CD14-positive monocyte (primary cell): ENCODE measurements around the gene MCF2L2. TPM values are rescaled to one million over a fixed set of nuclear protein-coding genes. Genes with fewer than 3 reads are reported as not detected.
"Not testable (repeated sequence)": the region's sequence is repeated elsewhere in the genome, so short reads cannot be mapped to it uniquely, and the experiment has no call there.

Source experiments
- DNase-seq, 3 donors: peaks; one replicate each; pipeline ENCODE4 v3.0.0-alpha.2; 2011 to 2022
- H2AFZ ChIP-seq: 2 replicates; pipeline ENCODE4 v1.6.0; 2012; ENCODE audit warnings: mild to moderate bottlenecking, low read depth, low read length, inconsistent platforms; ENCODE audit not compliant: insufficient read depth, poor library complexity, severe bottlenecking
- H3K27ac ChIP-seq, 2 donors: 1 replicate in 1 of 2; 2 replicates in 1 of 2; pipeline ENCODE4 v1.5.1; 2012 to 2013; ENCODE audit warnings: low read length in 2 of 2, control low read depth in 1 of 2, inconsistent platforms in 1 of 2, low read depth in 1 of 2, mild to moderate bottlenecking in 1 of 2
- H3K27me3 ChIP-seq, 2 donors: one replicate each; pipeline versions ENCODE4 v1.6.0 to v1.6.1; 2011 to 2013; ENCODE audit warnings: low read length in 2 of 2; ENCODE audit not compliant: control insufficient read depth in 2 of 2, insufficient read depth in 2 of 2
- H3K36me3 ChIP-seq, 2 donors: replicated peaks in 1 of 2; 1 replicate in 1 of 2; 2 replicates in 1 of 2; pipeline versions ENCODE4 v1.5.1 to v1.6.1; 2012 to 2013; ENCODE audit warnings: low read length in 2 of 2, control low read depth in 1 of 2, inconsistent platforms in 1 of 2, mild to moderate bottlenecking in 1 of 2; ENCODE audit not compliant: insufficient read depth in 2 of 2, control insufficient read depth in 1 of 2
- H3K4me1 ChIP-seq, 2 donors: 1 replicate in 1 of 2; 2 replicates in 1 of 2; pipeline versions ENCODE4 v1.5.1 to v1.6.1; 2012 to 2013; ENCODE audit warnings: low read length in 2 of 2, control low read depth in 1 of 2, inconsistent platforms in 1 of 2, mild to moderate bottlenecking in 1 of 2, moderate library complexity in 1 of 2; ENCODE audit not compliant: insufficient read depth in 2 of 2, control insufficient read depth in 1 of 2
- H3K4me2 ChIP-seq: replicated peaks from 2 replicates; pipeline ENCODE3; 2012; ENCODE audit warnings: low read length, moderate library complexity, mild to moderate bottlenecking; ENCODE audit not compliant: poor library complexity, severe bottlenecking; ENCODE audit errors: extremely low read depth
- H3K4me3 ChIP-seq, 3 experiments: fragments of 200-600 bp in 1 of 3; sonication (generic) in 1 of 3; replicated peaks in 1 of 3; 1 replicate in 2 of 3; 2 replicates in 1 of 3; pipeline ENCODE4 v1.5.1; 2011 to 2013; ENCODE audit warnings: low read length in 3 of 3, mild to moderate bottlenecking in 3 of 3, control low read depth in 2 of 3, low read depth in 2 of 3, inconsistent platforms in 1 of 3, moderate library complexity in 1 of 3
- H3K79me2 ChIP-seq: 2 replicates; pipeline ENCODE4 v1.6.0; 2012; ENCODE audit warnings: mild to moderate bottlenecking, control low read depth, inconsistent platforms, low read length, moderate library complexity; ENCODE audit not compliant: insufficient read depth
- H3K9ac ChIP-seq: 2 replicates; pipeline ENCODE4 v1.6.0; 2017; ENCODE audit warnings: low read length, mild to moderate bottlenecking; ENCODE audit not compliant: insufficient read depth, poor library complexity, severe bottlenecking
- H3K9me3 ChIP-seq, 2 donors: replicated peaks in 1 of 2; 1 replicate in 1 of 2; 2 replicates in 1 of 2; pipeline versions ENCODE4 v1.5.1 to v1.6.1; 2012 to 2013; ENCODE audit warnings: low read length in 2 of 2, control low read depth in 1 of 2; ENCODE audit not compliant: control insufficient read depth in 1 of 2, insufficient read depth in 1 of 2
- H4K20me1 ChIP-seq: 2 replicates; pipeline ENCODE4 v1.6.0; 2012; ENCODE audit warnings: mild to moderate bottlenecking, low read length, control low read depth, moderate library complexity; ENCODE audit not compliant: insufficient read depth
- H3K27ac Mint-ChIP-seq, 7 donors: one replicate each; pipeline ENCODE4 v1.8.0; 2020; ENCODE audit warnings: mild to moderate bottlenecking in 7 of 7, mixed read lengths in 7 of 7, moderate library complexity in 6 of 7, inconsistent platforms in 2 of 7
- H3K27me3 Mint-ChIP-seq, 3 donors: one replicate each; pipeline ENCODE4 v1.8.0; 2021 to 2022; ENCODE audit warnings: low read depth in 3 of 3, mild to moderate bottlenecking in 3 of 3, mixed read lengths in 3 of 3, moderate library complexity in 3 of 3, inconsistent platforms in 1 of 3
- H3K36me3 Mint-ChIP-seq, 2 donors: one replicate each; pipeline ENCODE4 v1.8.0; 2020; ENCODE audit warnings: mixed read lengths in 2 of 2, inconsistent platforms in 1 of 2, mild to moderate bottlenecking in 1 of 2
- H3K4me1 Mint-ChIP-seq: one replicate; pipeline ENCODE4 v1.8.0; 2020; ENCODE audit warnings: mild to moderate bottlenecking, mixed read lengths
- H3K4me3 Mint-ChIP-seq, 2 donors: one replicate each; pipeline ENCODE4 v1.8.0; 2020; ENCODE audit warnings: mild to moderate bottlenecking in 2 of 2, mixed read lengths in 2 of 2, moderate library complexity in 1 of 2
- H3K9me3 Mint-ChIP-seq, 7 donors: one replicate each; pipeline ENCODE4 v1.8.0; 2020 to 2022; ENCODE audit warnings: mixed read lengths in 7 of 7, mild to moderate bottlenecking in 6 of 7, moderate library complexity in 6 of 7, inconsistent platforms in 2 of 7
- WGBS: methylation state at CpG from one replicate; pipeline ENCODE4 v1.1.5; 2013; ENCODE audit warnings: missing lambda C conversion rate; ENCODE audit not compliant: insufficient coverage; 5-methylcytosine and 5-hydroxymethylcytosine counted together
- intact Hi-C, 2 donors: fragments of 100-400 bp; cut with micrococcal nuclease; formaldehyde crosslinking; loops; one replicate each; pipeline versions ENCODE4 v1.15.0 to v1.15.1; 2023
- polyA plus RNA-seq, 3 donors: library from polyadenylated mRNA; depleted of rRNA in 1 of 3; unstranded in 2 of 3; stranded (reverse) in 1 of 3; fragments of 300-500 nt in 2 of 3; fragments of >200 nt in 1 of 3; fragmentation: Illumina TruSeq in 2 of 3; gene quantifications; 1 replicate in 2 of 3; 2 replicates in 1 of 3; pipeline ENCODE4 v1.2.3, GENCODE V29; 2012 to 2021
- TF ChIP-seq, protein P1 (sequence below): fragments of 200-600 bp; IDR thresholded peaks from one replicate; pipeline ENCODE4 v1.8.0; 2022; ENCODE audit warnings: antibody characterized with exemption, mild to moderate bottlenecking

MCF2L2 gene
- polyA plus RNA-seq, 3 donors, result 0.01 to 0.13 TPM; not detected in 1

DNA sequence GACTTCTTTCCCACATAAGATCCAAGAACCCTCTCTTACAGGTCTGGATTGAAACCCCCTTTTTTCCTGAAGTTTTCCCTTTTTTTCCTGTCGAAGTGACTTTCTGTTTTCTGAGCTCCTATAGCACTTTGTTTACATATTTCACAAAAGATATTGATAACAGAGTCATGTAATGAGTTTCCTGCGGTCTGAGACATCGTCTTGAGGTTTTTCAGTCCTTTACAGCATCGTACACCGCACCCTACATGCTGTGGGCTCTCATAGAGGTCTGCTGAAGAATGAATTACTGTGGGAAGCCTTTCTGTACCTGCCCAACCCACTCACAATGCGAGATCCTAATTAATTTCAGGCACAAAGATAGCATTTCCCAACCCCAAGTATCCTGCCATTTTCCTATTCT lies 53.1 kb downstream of the MCF2L2 start:
- Histone ChIP-seq H3K4me2 (peak overlapping the region; percentile 23), H3K4me1 (peaks cover 39 to 63% of the 10 kb centered on the region in 2 donors), H4K20me1 (no peaks in the 10 kb centered on the region), H3K27ac (peak overlapping the region in 1 of 2 donors; percentile 78), H3K4me3 (peak overlapping the region in 1 of 3 experiments; percentile 46), H3K9ac (no peak overlapping the region), H2AFZ (no peak overlapping the region), H3K27me3 (no peaks in the 10 kb centered on the region), H3K36me3 (no peaks in the 10 kb centered on the region), H3K9me3 (no peaks in the 10 kb centered on the region), H3K79me2 (no peaks in the 10 kb centered on the region)
- WGBS, result 100% methylated on average over 1 of the region's 6 CpGs
- Mint-ChIP-seq H3K36me3 (peaks cover 0 to 15% of the 10 kb centered on the region in 2 donors), H3K4me3 (peak overlapping the region; percentile 16 to 55), H3K27me3 (peaks cover 0 to 2% (median 2%) of the 10 kb centered on the region in 3 donors), H3K4me1 (peaks cover 66% of the 10 kb centered on the region), H3K9me3 (peaks cover 0 to 3% (median 0%) of the 10 kb centered on the region in 7 donors), H3K27ac (peak overlapping the region; percentile 78 to 93 (median 88))
- TF ChIP-seq, protein P1, sequence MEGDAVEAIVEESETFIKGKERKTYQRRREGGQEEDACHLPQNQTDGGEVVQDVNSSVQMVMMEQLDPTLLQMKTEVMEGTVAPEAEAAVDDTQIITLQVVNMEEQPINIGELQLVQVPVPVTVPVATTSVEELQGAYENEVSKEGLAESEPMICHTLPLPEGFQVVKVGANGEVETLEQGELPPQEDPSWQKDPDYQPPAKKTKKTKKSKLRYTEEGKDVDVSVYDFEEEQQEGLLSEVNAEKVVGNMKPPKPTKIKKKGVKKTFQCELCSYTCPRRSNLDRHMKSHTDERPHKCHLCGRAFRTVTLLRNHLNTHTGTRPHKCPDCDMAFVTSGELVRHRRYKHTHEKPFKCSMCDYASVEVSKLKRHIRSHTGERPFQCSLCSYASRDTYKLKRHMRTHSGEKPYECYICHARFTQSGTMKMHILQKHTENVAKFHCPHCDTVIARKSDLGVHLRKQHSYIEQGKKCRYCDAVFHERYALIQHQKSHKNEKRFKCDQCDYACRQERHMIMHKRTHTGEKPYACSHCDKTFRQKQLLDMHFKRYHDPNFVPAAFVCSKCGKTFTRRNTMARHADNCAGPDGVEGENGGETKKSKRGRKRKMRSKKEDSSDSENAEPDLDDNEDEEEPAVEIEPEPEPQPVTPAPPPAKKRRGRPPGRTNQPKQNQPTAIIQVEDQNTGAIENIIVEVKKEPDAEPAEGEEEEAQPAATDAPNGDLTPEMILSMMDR, result no peak
- intact Hi-C loops, result loop anchor here in 1 of 2 donors (5.0 kb wide), 1 partner anchor 68 kb away; no protein-coding TSS in a partner anchor
- no peak for DNase-seq

DNA sequence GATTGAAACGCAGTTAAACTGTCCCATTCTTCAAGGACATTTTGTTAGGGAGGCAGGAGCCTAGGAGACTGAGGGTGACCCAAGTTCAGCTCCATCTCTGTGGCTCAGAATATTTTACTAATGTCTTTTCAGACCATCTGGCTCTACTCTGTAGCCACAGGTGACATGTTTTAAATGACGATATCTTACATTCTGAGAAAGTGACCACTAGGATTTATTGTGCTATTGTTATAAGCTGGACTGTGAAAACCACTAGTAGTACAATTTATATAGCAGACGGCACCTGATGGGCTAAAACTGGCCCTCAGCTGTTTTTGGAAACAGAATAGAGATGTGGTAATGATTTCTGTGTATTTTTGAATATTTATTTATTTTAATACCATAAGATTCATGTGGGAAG lies 55.5 kb downstream of the MCF2L2 start:
- no peak overlapping the region for H3K4me3 ChIP-seq
- H3K4me2 ChIP-seq, result no peak overlapping the region
- intact Hi-C loops, result no loop called here
- H3K79me2 ChIP-seq, result no peaks in the 10 kb centered on the region
- peaks cover 0 to 19% of the 10 kb centered on the region in 2 donors for H3K36me3 Mint-ChIP-seq
- H3K27me3 Mint-ChIP-seq, result peaks cover 0 to 2% (median 2%) of the 10 kb centered on the region in 3 donors
- no peak for DNase-seq
- H3K4me1 Mint-ChIP-seq, result peaks cover 70% of the 10 kb centered on the region
- H3K27ac Mint-ChIP-seq, result peak overlapping the region in 1 of 7 donors; percentile 85
- H4K20me1 ChIP-seq, result no peaks in the 10 kb centered on the region
- H3K4me3 Mint-ChIP-seq, result no peak overlapping the region
- H3K4me1 ChIP-seq, result peaks cover 54 to 63% of the 10 kb centered on the region in 2 donors
- H3K27me3 ChIP-seq, result no peaks in the 10 kb centered on the region
- H3K27ac ChIP-seq, result no peak overlapping the region
- H2AFZ ChIP-seq, result no peak overlapping the region
- H3K9ac ChIP-seq, result no peak overlapping the region
- TF ChIP-seq, protein P1, result no peak
- no peaks in the 10 kb centered on the region for H3K9me3 ChIP-seq
- no CpG with 5 or more reads among the region's 3 CpGs for WGBS
- no peaks in the 10 kb centered on the region for H3K36me3 ChIP-seq
- peaks cover 0 to 10% (median 0%) of the 10 kb centered on the region in 7 donors for H3K9me3 Mint-ChIP-seq

DNA sequence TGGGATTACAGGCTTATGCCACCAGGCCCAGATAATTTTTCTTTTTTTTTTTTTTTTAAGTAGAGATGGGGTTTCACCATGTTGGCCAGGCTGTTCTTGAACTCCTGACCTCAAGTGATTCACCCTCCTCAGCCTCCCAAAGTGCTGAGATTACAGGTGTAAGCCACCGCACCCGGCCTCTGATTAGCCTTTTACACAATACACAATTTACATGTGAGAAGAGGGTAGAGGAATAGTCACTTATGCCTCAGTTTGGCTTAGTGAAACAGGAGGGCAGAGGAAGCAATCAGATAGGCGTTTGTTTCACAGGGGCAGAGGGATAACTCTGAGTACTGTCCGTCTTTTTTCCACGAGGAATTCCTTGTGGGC lies 56.8 kb downstream of the MCF2L2 start:
- H3K9me3 ChIP-seq, H3K27me3 Mint-ChIP-seq, H3K79me2 ChIP-seq, H2AFZ ChIP-seq, H3K9ac ChIP-seq, intact Hi-C loops, H3K36me3 ChIP-seq, H3K27me3 ChIP-seq, H3K4me2 ChIP-seq, H4K20me1 ChIP-seq, H3K4me3 Mint-ChIP-seq, H3K4me3 ChIP-seq, H3K27ac ChIP-seq: not testable (repeated sequence)
- Mint-ChIP-seq H3K27ac (peak overlapping the region in 6 of 7 donors; percentile 22 to 93 (median 70)), H3K9me3 (peaks cover 0 to 10% (median 0%) of the 10 kb centered on the region in 7 donors), H3K36me3 (peaks cover 0 to 15% of the 10 kb centered on the region in 2 donors), H3K4me1 (peaks cover 56% of the 10 kb centered on the region)
- peaks cover 49 to 52% of the 10 kb centered on the region in 2 donors for H3K4me1 ChIP-seq
- DNase-seq, result peak in 1 of 3 donors; percentile 26
- WGBS, result 100% methylated on average over 1 of the region's 5 CpGs
